GM12878 (cell line): ENCODE data around the gene SRI. TPM values are rescaled to one million over a fixed set of nuclear protein-coding genes. Genes with fewer than 3 reads are reported as not detected.

Experiments
- ATAC-seq: fragments of 200-7000 bp; cut with Tn5 transposase; 3 replicates; pipeline ENCODE4 v1.9.1; 2020; ENCODE audit warnings: mild to moderate bottlenecking, moderate library complexity
- BruUV-seq: library from RNA; stranded (reverse); fragments of 400-500 nt; replicated peaks from 2 replicates; lab custom pipeline; 2021; lab: Mats Ljungman, UMichigan
- CTCF ChIA-PET: fragments of 300-600 bp; sonication (Branson Sonifier 250); formaldehyde crosslinking; extraction: SDS; loops from one replicate; lab custom pipeline; 2021; ENCODE audit warnings: inconsistent platforms; lab: Yijun Ruan, JAX
- POLR2A ChIA-PET: fragments of 350-600 bp; formaldehyde crosslinking; extraction: SDS; loops from one replicate; lab custom pipeline; 2021; ENCODE audit warnings: inconsistent platforms; lab: Charles Lee
- RAD21 ChIA-PET: fragments of 300-600 bp; sonication (Branson Sonifier 250); formaldehyde crosslinking; loops from one replicate; lab custom pipeline; 2023; ENCODE audit warnings: antibody characterized with exemption; ENCODE audit not compliant: unreplicated experiment; lab: Charles Lee
- SMC1A ChIA-PET: fragments of 300-600 bp; sonication (Branson Sonifier 250); formaldehyde crosslinking; loops from one replicate; lab custom pipeline; 2023; ENCODE audit not compliant: unreplicated experiment, uncharacterized antibody; lab: Charles Lee
- DNase-seq: peaks from one replicate; pipeline ENCODE4 v3.0.0-alpha.2; 2011; ENCODE audit warnings: low read depth, low spot score
- FAIRE-seq: peaks from 3 replicates; lab custom pipeline; 2011; peaks lifted over from hg19 to GRCh38; lab: Jason Lieb, UNC
- H2AFZ ChIP-seq: 2 replicates; pipeline ENCODE4 v1.6.0; 2011; ENCODE audit warnings: low read depth, low read length, control low read depth; ENCODE audit not compliant: control insufficient read depth
- H3K27ac ChIP-seq: 2 replicates; pipeline ENCODE4 v1.5.1; 2011; ENCODE audit warnings: control low read depth; ENCODE audit not compliant: control insufficient read depth, insufficient read depth
- H3K27me3 ChIP-seq, 2 experiments: replicated peaks in 1 of 2; 2 replicates each; pipeline versions ENCODE4 v1.6.0 to v1.6.1; 2011; ENCODE audit warnings: low read length in 1 of 2; ENCODE audit not compliant: control insufficient read depth in 2 of 2, insufficient read depth in 2 of 2
- H3K36me3 ChIP-seq, 2 experiments: 2 replicates each; pipeline ENCODE4 v1.5.1; 2011; ENCODE audit warnings: low read length in 1 of 2; ENCODE audit not compliant: control insufficient read depth in 2 of 2, insufficient read depth in 2 of 2
- H3K4me1 ChIP-seq: 2 replicates; pipeline ENCODE4 v1.6.1; 2011; ENCODE audit warnings: mild to moderate bottlenecking, low read length, moderate library complexity, mixed read lengths; ENCODE audit not compliant: control insufficient read depth, insufficient read depth
- H3K4me2 ChIP-seq: 2 replicates; pipeline ENCODE4 v1.6.0; 2011; ENCODE audit warnings: control low read depth; ENCODE audit not compliant: control insufficient read depth, insufficient read depth
- H3K4me3 ChIP-seq: fragments of 200-600 bp; sonication (generic); 2 replicates; pipeline ENCODE4 v1.5.1; 2016
- H3K79me2 ChIP-seq: 2 replicates; pipeline ENCODE4 v1.6.0; 2011; ENCODE audit warnings: low read length; ENCODE audit not compliant: control insufficient read depth, insufficient read depth
- H3K9ac ChIP-seq: 2 replicates; pipeline ENCODE4 v1.8.0; 2011; ENCODE audit warnings: low read length, control low read depth, mixed read lengths; ENCODE audit not compliant: control insufficient read depth, insufficient read depth
- H3K9me3 ChIP-seq: replicated peaks from 3 replicates; pipeline ENCODE4 v1.5.1; 2011; ENCODE audit warnings: mild to moderate bottlenecking, low read length; ENCODE audit not compliant: control insufficient read depth, insufficient read depth
- H4K20me1 ChIP-seq: 2 replicates; pipeline ENCODE4 v1.6.0; 2011; ENCODE audit not compliant: control insufficient read depth, insufficient read depth
- CREM ChIP-seq: IDR thresholded peaks from 2 replicates; pipeline ENCODE4 v1.6.1; 2014; ENCODE audit warnings: antibody characterized with exemption, low read depth
- ESRRA ChIP-seq: IDR thresholded peaks from 2 replicates; pipeline ENCODE4 v1.6.1; 2012; ENCODE audit warnings: mild to moderate bottlenecking, low read length, improper control_type of control experiment
- KDM1A ChIP-seq: fragments of 200-600 bp; sonication (generic); IDR thresholded peaks from 2 replicates; pipeline ENCODE4 v1.6.1; 2016; ENCODE audit warnings: borderline replicate concordance
- MEF2A ChIP-seq: IDR thresholded peaks from 2 replicates; pipeline ENCODE4 v1.6.1; 2011; ENCODE audit warnings: low read depth, mild to moderate bottlenecking, low read length, moderate library complexity; ENCODE audit not compliant: insufficient read depth
- MEF2B ChIP-seq: fragments of 450-650 bp; IDR thresholded peaks from 2 replicates; pipeline ENCODE4 v1.6.1; 2018; ENCODE audit warnings: mild to moderate bottlenecking, moderate library complexity; ENCODE audit not compliant: partially characterized antibody, poor library complexity, severe bottlenecking
- RFX5 ChIP-seq: IDR thresholded peaks from 2 replicates; pipeline ENCODE4 v1.6.1; 2011; ENCODE audit warnings: low read depth, low read length, improper control_type of control experiment
- SIN3A ChIP-seq: IDR thresholded peaks from 2 replicates; pipeline ENCODE4 v1.6.1; 2012; ENCODE audit warnings: low read depth, low read length, improper control_type of control experiment
- TCF7 ChIP-seq: IDR thresholded peaks from 2 replicates; pipeline ENCODE4 v1.6.1; 2014; ENCODE audit warnings: antibody characterized with exemption, borderline replicate concordance
- WGBS: methylation state at CpG from one replicate; pipeline ENCODE4 v1.1.6; 2016; ENCODE audit warnings: low lambda C conversion rate; ENCODE audit not compliant: insufficient replicate concordance, insufficient coverage; ENCODE audit errors: missing lambda C conversion rate; 5-methylcytosine and 5-hydroxymethylcytosine counted together
- in situ Hi-C: fragments of 300-500 bp; cut with MboI; formaldehyde crosslinking; loops from 9 replicates; pipeline ENCODE4 v1.14.3; 2018; ENCODE audit warnings: mixed read lengths
- intact Hi-C: fragments of 100-400 bp; cut with micrococcal nuclease; formaldehyde crosslinking; loops from one replicate; pipeline ENCODE4 v1.14.2; 2022; ENCODE audit not compliant: unreplicated experiment
- polyA plus RNA-seq, 11 experiments: library from polyadenylated mRNA; depleted of rRNA in 4 of 11; unstranded in 6 of 11; stranded (reverse) in 5 of 11; fragments of >200 nt; fragmentation: Nextera tagmentation in 4 of 11; fragmentation: Illumina TruSeq in 1 of 11; extraction: Ambion mirVana in 4 of 11; extraction: Trizol in 1 of 11; gene quantifications; 1 replicate in 1 of 11; 2 replicates in 10 of 11; pipeline versions ENCODE4 v1.2.1 to v1.2.3, GENCODE V29; 2011 to 2016; ENCODE audit warnings: inconsistent platforms in 2 of 11, missing spikeins in 2 of 11, low read depth in 1 of 11
- total RNA-seq, 4 experiments: library from RNA; depleted of rRNA in 3 of 4; stranded (reverse); fragments of >200 nt in 3 of 4; fragmentation: Illumina TruSeq in 1 of 4; extraction: Trizol in 1 of 4; gene quantifications; 2 replicates each; pipeline versions ENCODE4 v1.2.1 to v1.2.3, GENCODE V29; 2013 to 2021
- TF ChIP-seq, protein P1 (sequence below): IDR thresholded peaks from 2 replicates; pipeline ENCODE4 v1.6.1; 2012; ENCODE audit warnings: improper control_type of control experiment, low read depth, low read length; ENCODE audit not compliant: insufficient replicate concordance
- TF ChIP-seq, protein P2 (sequence below): fragments of 450-650 bp; IDR thresholded peaks from 2 replicates; pipeline ENCODE4 v1.6.1; 2014; ENCODE audit warnings: mild to moderate bottlenecking
- TF ChIP-seq, protein P3 (sequence below): IDR thresholded peaks from 2 replicates; pipeline ENCODE4 v1.6.1; 2011; ENCODE audit warnings: low read depth, mild to moderate bottlenecking, low read length, moderate library complexity, borderline replicate concordance; ENCODE audit errors: extremely low read depth
- TF ChIP-seq, protein P4 (sequence below): IDR thresholded peaks from 2 replicates; pipeline ENCODE4 v1.6.1; 2012; ENCODE audit warnings: low read depth, low read length, improper control_type of control experiment

SRI gene
- total and polyA plus RNA-seq, 10 of the 15 experiments (the other 5 are each of a cell fraction or from before 2014, with no cell fraction given): 94.7 to 588 (median 242) TPM

DNA sequence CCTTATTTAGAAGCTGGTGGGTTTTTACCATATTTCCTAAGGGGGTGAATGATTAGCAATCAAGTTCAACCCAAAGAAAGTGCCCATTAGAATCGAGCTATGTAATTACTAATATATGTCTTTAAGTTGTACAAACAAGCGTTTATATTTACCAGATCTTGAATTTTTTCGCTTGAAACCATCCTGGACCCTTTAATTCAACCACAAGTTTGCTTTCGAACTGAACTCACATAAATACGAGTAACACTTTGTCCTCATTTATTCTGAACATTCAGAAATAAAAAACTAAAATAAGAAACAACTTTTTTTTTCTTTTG, 1.5 kb downstream of the SRI start:
- Histone ChIP-seq H3K4me2 (peak overlapping the region; percentile 53), H3K79me2 (peaks cover 39% of the 10 kb centered on the region), H3K9me3 (no peaks in the 10 kb centered on the region), H3K36me3 (peaks cover 6 to 21% of the 10 kb centered on the region in 2 experiments), H3K27me3 (no peaks in the 10 kb centered on the region), H3K27ac (peak overlapping the region; percentile 74), H3K4me3 (peak overlapping the region; percentile 80), H2AFZ (no peak overlapping the region), H3K4me1 (no peaks in the 10 kb centered on the region), H4K20me1 (no peaks in the 10 kb centered on the region), H3K9ac (peak overlapping the region; percentile 94)
- in situ Hi-C loops (no loop called here), intact Hi-C loops (loop anchor here (1.0 to 10.0 kb wide), 5 partner anchors 16 to 1064 kb away; partner anchors contain the start of genes DBF4, DMTF1, SLC25A40 and TMEM243)
- ATAC-seq: no peak
- ChIA-PET CTCF (interaction anchor here (0.8 to 3.6 kb wide), 10 partner anchors 10 to 410 kb away, joined by 3 to 15 read pairs (median 6); no protein-coding TSS in a partner anchor), RAD21 (interaction anchor here (0.7 to 6.9 kb wide), 12 partner anchors 10 to 336 kb away, joined by 3 to 52 read pairs (median 4); partner anchors contain the start of gene ADAM22), POLR2A (interaction anchor here (0.5 to 3.4 kb wide), 9 partner anchors 9 to 619 kb away, joined by 3 to 19 read pairs (median 4); no protein-coding TSS in a partner anchor), SMC1A (interaction anchor here (0.6 to 8.4 kb wide), 15 partner anchors 12 to 429 kb away, joined by 3 to 78 read pairs (median 3); no protein-coding TSS in a partner anchor)
- no peak for FAIRE-seq
- WGBS: 0% methylated on average over 5 of the region's 5 CpGs
- DNase-seq: no peak
- no TSS peak for BruUV-seq
- TF ChIP-seq, protein P1, sequence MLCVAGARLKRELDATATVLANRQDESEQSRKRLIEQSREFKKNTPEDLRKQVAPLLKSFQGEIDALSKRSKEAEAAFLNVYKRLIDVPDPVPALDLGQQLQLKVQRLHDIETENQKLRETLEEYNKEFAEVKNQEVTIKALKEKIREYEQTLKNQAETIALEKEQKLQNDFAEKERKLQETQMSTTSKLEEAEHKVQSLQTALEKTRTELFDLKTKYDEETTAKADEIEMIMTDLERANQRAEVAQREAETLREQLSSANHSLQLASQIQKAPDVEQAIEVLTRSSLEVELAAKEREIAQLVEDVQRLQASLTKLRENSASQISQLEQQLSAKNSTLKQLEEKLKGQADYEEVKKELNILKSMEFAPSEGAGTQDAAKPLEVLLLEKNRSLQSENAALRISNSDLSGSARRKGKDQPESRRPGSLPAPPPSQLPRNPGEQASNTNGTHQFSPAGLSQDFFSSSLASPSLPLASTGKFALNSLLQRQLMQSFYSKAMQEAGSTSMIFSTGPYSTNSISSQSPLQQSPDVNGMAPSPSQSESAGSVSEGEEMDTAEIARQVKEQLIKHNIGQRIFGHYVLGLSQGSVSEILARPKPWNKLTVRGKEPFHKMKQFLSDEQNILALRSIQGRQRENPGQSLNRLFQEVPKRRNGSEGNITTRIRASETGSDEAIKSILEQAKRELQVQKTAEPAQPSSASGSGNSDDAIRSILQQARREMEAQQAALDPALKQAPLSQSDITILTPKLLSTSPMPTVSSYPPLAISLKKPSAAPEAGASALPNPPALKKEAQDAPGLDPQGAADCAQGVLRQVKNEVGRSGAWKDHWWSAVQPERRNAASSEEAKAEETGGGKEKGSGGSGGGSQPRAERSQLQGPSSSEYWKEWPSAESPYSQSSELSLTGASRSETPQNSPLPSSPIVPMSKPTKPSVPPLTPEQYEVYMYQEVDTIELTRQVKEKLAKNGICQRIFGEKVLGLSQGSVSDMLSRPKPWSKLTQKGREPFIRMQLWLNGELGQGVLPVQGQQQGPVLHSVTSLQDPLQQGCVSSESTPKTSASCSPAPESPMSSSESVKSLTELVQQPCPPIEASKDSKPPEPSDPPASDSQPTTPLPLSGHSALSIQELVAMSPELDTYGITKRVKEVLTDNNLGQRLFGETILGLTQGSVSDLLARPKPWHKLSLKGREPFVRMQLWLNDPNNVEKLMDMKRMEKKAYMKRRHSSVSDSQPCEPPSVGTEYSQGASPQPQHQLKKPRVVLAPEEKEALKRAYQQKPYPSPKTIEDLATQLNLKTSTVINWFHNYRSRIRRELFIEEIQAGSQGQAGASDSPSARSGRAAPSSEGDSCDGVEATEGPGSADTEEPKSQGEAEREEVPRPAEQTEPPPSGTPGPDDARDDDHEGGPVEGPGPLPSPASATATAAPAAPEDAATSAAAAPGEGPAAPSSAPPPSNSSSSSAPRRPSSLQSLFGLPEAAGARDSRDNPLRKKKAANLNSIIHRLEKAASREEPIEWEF: peak; percentile 67
- TF ChIP-seq SIN3A: 0 out of 2 replicates have a peak, but pooled peaks have one; percentile 64
- TF ChIP-seq, protein P2, sequence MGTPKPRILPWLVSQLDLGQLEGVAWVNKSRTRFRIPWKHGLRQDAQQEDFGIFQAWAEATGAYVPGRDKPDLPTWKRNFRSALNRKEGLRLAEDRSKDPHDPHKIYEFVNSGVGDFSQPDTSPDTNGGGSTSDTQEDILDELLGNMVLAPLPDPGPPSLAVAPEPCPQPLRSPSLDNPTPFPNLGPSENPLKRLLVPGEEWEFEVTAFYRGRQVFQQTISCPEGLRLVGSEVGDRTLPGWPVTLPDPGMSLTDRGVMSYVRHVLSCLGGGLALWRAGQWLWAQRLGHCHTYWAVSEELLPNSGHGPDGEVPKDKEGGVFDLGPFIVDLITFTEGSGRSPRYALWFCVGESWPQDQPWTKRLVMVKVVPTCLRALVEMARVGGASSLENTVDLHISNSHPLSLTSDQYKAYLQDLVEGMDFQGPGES: no peak
- no peak for TF ChIP-seq RFX5
- TF ChIP-seq MEF2B: peak; percentile 4
- no peak for TF ChIP-seq KDM1A
- TF ChIP-seq, protein P3, sequence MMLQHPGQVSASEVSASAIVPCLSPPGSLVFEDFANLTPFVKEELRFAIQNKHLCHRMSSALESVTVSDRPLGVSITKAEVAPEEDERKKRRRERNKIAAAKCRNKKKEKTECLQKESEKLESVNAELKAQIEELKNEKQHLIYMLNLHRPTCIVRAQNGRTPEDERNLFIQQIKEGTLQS: no peak
- peak; percentile 30; the same call in 1 of the 2 replicates for TF ChIP-seq TCF7
- no peak for TF ChIP-seq ESRRA
- peak; percentile 94; the same call in 1 of the 2 replicates for TF ChIP-seq MEF2A
- no peak; the same call in 1 of the 2 replicates for TF ChIP-seq CREM
- TF ChIP-seq, protein P4, sequence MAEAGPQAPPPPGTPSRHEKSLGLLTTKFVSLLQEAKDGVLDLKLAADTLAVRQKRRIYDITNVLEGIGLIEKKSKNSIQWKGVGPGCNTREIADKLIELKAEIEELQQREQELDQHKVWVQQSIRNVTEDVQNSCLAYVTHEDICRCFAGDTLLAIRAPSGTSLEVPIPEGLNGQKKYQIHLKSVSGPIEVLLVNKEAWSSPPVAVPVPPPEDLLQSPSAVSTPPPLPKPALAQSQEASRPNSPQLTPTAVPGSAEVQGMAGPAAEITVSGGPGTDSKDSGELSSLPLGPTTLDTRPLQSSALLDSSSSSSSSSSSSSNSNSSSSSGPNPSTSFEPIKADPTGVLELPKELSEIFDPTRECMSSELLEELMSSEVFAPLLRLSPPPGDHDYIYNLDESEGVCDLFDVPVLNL: no peak
